A549 treated with CORT108297 at 1 μM for 4 hours (cell line): Measurements from ENCODE around the gene NRGN. TPM values are rescaled to one million over a fixed set of nuclear protein-coding genes. Genes with fewer than 3 reads are reported as not detected.

Source experiments
- total RNA-seq: library from RNA; stranded (reverse); fragments of 200-300 nt; extraction: Qiagen RNA extraction; gene quantifications from 5 replicates; pipeline ENCODE4 v1.2.3, GENCODE V29; 2022

The NRGN gene
- 6.3 to 11.9 TPM (median 11.1 TPM) in 5 replicates for total RNA-seq

DNA sequence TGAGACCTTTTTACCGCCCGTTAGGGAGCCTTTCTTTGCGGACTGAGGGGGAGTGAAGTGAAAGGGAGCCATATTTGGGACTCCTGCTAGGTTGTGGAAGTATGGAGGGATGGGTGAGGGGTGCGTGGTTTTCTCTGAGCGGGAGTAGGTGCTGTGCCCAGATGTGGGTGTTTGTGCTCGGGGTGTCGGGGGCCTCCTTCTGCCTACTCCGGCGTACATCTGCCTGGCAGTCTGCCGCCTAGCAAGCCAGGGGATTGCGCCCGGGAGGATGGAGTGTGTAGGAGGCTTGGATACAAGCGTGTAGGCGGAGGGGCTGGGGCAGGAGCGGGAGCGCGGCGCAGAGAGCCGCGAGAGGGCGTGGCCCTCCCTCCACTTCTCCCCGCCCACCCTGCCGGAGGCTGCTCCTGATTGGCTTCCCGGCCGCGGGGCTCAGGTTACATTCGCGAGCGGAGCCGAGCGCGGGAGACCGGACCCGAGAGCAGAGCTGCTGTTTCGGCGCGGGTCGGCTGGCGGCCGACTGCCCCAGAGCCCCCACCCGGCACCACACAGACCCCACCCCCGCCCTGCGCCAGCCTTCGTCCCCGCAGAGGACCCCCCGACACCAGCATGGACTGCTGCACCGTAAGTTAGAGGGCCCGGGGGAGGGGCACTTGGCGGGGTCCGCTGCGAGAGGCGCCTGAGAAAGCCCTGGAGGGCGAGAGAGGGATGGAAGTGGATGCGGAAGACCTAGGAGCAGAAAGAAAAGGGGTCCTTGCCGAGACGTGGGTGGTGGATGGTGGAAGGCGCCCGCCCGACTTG lies at the start of gene NRGN:
TSS of gene NRGN (plus strand) at position 464 of the 798 bp plus-strand sequence. CDS start at position 607, 143 bp downstream.

DNA sequence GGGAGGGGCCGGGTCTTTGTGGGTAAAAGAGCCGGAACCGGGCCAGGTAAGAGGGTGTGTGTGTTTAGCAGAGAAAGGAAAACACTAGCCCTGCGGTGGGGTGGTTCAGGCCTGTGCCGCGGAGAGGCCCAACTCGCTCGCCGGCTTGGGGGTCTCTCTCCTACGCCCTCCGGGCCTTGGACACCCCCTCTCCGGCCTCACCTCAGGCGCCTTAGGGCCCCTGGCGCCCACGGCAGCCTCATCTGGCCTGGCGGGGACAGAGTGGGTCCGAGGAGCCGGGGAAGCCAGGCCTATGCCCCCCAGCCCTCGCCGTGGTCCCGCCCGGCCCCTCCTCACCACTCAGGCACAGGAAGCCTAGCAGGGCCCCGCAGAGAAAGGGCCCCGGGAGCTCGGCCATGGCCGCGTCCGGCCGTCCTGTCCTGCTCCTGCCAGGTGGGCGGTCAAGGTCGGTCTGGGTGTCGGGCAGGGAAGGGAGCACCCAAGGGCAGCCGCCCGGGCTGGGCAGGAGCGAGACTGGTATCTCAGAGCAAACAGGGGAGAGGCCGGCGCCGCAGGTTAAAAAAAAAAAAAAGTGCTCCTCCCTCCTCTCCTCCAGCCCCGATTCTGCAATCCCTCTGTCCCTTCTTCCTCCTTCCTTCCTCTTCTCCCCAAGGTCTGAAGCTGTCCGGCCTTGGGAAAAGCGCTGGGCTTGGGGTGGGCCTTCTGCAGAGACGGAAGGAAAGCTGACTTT lies 12.2 kb downstream of the NRGN start, which contains the start of gene VSIG2:
TSS of gene VSIG2 (minus strand) at position 515 of the 730 bp plus-strand sequence. CDS start at position 397, 118 bp downstream.

DNA sequence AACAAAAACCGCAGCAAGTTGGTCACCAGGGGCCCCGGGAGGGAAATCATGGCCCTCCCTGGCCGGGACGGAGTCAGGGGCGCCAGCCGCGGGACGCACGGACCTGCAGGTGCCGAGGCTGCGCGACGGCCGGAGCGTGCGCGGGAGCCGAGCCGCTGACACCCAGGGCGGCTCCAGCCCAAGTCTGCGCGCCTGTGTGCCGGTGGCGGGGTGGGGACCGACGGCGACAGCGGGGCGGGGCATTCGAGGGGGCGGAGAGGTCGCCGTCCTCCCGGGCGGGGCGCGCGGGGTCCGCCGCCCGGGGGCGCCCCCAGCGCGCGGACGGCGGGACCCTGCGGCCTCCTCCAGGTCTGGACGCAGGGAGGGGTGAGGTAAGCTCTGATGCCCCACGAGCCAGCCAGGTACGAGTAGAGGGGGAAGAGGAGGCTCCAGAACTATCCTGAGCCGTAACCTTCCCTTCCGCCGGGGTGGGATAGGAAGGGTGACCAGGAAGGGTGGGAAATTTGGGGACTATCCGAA lies 22.4 kb downstream of the NRGN start, which contains the start of gene ESAM:
TSS of gene ESAM (minus strand) at position 186 of the 519 bp plus-strand sequence. CDS start at position 50, 136 bp downstream.

Other genes starting within 250 kb of the NRGN start
- gene OR8B12, start 196.3 kb upstream of the NRGN start, total RNA-seq = not detected in 5 replicates
- gene OR8A1, start 169.9 kb upstream of the NRGN start, total RNA-seq = not detected in 5 replicates
- gene PANX3, start 128.5 kb upstream of the NRGN start, total RNA-seq = not detected in 5 replicates
- gene TBRG1, start 117.1 kb upstream of the NRGN start, total RNA-seq = 16.2 to 18.0 TPM (median 17.1 TPM) in 5 replicates
- gene SIAE, start 66.2 kb upstream of the NRGN start, total RNA-seq = 13.8 to 15.8 TPM (median 14.0 TPM) in 5 replicates
- 17.3 to 31.0 TPM (median 17.9 TPM) in 5 replicates for gene SPA17, start 66.0 kb upstream of the NRGN start, total RNA-seq
- gene VSIG2, start 12.3 kb downstream of the NRGN start, total RNA-seq = 0.07 TPM in 1 of 5 replicates, not detected in the others
- 9.1 to 13.4 TPM (median 12.1 TPM) in 5 replicates for gene ESAM, start 22.3 kb downstream of the NRGN start, total RNA-seq
- 5.0 to 6.1 TPM (median 5.3 TPM) in 5 replicates for gene MSANTD2, start 60.5 kb downstream of the NRGN start, total RNA-seq
- 1.4 to 3.1 TPM (median 3.0 TPM) in 5 replicates for gene ROBO3, start 125.5 kb downstream of the NRGN start, total RNA-seq
- gene ROBO4, start 157.9 kb downstream of the NRGN start, total RNA-seq = 0.05 TPM in 1 of 5 replicates, not detected in the others
- gene HEPN1, start 179.3 kb downstream of the NRGN start, total RNA-seq = not detected in 5 replicates
- gene HEPACAM, start 196.1 kb downstream of the NRGN start, total RNA-seq = not detected in 5 replicates
- gene CCDC15, start 214.3 kb downstream of the NRGN start, total RNA-seq = 0.50 to 0.62 TPM (median 0.54 TPM) in 5 replicates